ENCODE measurements around the gene LRRC71. TPM values are rescaled to one million over a fixed set of nuclear protein-coding genes. Genes with fewer than 3 reads are reported as not detected.

LRRC71 gene
- total RNA-seq, 1 experiment from 2014 or later, result not detected

DNA sequence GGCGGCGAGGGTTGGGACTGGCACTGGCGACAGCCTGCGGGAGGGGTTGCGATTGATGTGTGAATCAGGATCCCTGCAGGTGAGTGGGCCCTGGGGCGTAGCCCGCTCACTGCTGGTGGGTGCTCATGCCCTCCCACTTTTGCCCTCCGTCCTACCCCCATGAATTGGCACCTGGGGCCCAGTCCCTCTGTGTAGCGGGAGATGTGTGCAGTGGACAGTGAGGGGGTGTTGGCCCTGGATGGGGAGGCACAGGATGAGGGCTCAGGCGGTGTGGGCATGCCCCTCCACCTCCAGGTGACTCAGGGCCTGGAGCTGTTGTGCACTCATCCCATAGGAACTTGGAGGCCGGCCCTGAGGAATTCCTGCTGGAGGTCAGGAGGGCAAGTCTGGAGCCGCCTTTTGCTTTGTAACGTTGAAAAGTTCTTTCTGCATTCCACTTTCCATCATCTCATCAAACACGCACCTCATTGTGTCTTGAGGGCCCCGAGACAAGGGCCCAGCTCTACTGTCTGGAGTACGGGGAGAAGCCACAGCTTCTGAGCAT, 23.9 kb upstream of the LRRC71 start:
- intact Hi-C loops (cut with micrococcal nuclease), result loop anchor here (1.0 kb wide), 1 partner anchor 30 kb away; no protein-coding TSS in a partner anchor
- ChIA-PET CTCF (interaction anchor here (1.0 to 17.6 kb wide), 7 partner anchors 10 to 207 kb away, joined by 3 to 363 read pairs (median 8); partner anchors contain the start of genes LRRC71 and NTRK1), POLR2A (interaction anchor here (0.8 to 1.2 kb wide), 6 partner anchors 26 to 186 kb away, joined by 3 to 5 read pairs (median 3); partner anchors contain the start of genes ISG20L2, METTL25B and MRPL24)
- Mint-ChIP-seq H3K9me3 (ENCODE audit: unreplicated experiment) (no peaks in the 10 kb centered on the region), H3K36me3 (ENCODE audit: insufficient read depth, unreplicated experiment) (no peaks in the 10 kb centered on the region), H3K4me3 (ENCODE audit: unreplicated experiment) (peak overlapping the region; percentile 6), H3K27me3 (ENCODE audit: insufficient read depth, unreplicated experiment) (no peaks in the 10 kb centered on the region), H3K4me1 (ENCODE audit: insufficient read depth, unreplicated experiment) (peaks cover 41% of the 10 kb centered on the region), H3K27ac (ENCODE audit: low read depth, unreplicated experiment) (peak overlapping the region; percentile 65)
- no TSS peak for BruUV-seq (replicated peaks)
- peak; percentile 94 for DNase-seq (ENCODE audit: unreplicated experiment)
- TF ChIP-seq, protein P1, sequence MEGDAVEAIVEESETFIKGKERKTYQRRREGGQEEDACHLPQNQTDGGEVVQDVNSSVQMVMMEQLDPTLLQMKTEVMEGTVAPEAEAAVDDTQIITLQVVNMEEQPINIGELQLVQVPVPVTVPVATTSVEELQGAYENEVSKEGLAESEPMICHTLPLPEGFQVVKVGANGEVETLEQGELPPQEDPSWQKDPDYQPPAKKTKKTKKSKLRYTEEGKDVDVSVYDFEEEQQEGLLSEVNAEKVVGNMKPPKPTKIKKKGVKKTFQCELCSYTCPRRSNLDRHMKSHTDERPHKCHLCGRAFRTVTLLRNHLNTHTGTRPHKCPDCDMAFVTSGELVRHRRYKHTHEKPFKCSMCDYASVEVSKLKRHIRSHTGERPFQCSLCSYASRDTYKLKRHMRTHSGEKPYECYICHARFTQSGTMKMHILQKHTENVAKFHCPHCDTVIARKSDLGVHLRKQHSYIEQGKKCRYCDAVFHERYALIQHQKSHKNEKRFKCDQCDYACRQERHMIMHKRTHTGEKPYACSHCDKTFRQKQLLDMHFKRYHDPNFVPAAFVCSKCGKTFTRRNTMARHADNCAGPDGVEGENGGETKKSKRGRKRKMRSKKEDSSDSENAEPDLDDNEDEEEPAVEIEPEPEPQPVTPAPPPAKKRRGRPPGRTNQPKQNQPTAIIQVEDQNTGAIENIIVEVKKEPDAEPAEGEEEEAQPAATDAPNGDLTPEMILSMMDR (IDR thresholded peaks at IDR 0.05; ENCODE audit: unreplicated experiment), result no peak

DNA sequence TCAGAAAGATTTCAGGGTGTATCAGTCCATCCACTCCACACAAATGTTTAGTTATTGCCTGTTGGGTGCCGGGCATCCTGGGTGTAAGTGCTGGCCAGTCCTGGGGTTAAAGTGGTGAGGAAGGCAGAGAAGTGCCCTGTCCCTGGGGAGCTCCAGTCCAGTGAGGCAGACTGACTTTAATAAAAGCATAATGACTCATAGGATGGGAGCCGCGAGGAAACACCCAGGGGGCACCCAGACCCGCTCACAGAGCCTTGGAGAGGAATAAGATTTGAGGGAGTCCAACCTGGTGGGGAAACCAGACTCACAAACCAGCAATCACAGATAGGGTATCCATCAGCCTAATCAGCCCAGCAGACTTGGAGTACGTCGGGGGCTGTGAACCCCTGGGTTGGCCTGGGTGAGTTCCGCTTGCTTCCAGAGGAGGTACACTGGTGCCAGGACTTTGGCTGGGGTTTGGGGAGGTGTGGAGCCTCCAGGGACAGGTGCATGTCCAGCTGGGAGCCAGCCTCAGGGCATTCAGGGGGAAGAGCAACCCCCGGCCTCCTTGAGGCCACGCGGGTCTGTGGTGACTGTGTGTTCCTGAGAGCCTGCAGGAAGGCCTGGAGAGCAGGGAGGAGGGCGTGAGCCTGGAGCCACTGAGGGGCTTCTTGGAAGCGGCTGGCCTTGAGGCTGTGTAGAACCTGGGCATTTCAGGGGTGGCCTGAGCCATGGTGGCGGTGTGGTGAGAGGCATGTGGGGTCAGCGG, 23.2 kb upstream of the LRRC71 start:
- Mint-ChIP-seq H3K36me3 (ENCODE audit: insufficient read depth, unreplicated experiment) (no peaks in the 10 kb centered on the region), H3K27ac (ENCODE audit: low read depth, unreplicated experiment) (peak overlapping the region; percentile 65), H3K4me1 (ENCODE audit: insufficient read depth, unreplicated experiment) (peaks cover 41% of the 10 kb centered on the region), H3K9me3 (ENCODE audit: unreplicated experiment) (no peaks in the 10 kb centered on the region), H3K4me3 (ENCODE audit: unreplicated experiment) (peak overlapping the region; percentile 6), H3K27me3 (ENCODE audit: insufficient read depth, unreplicated experiment) (no peaks in the 10 kb centered on the region)
- DNase-seq (ENCODE audit: unreplicated experiment), result peak; percentile 81
- intact Hi-C loops (cut with micrococcal nuclease), result no loop called here
- TF ChIP-seq, protein P1 (IDR thresholded peaks at IDR 0.05; ENCODE audit: unreplicated experiment), result no peak
- BruUV-seq (replicated peaks), result no TSS peak
- CTCF ChIA-PET, result interaction anchor here (0.5 to 17.6 kb wide), 11 partner anchors 7 to 262 kb away, joined by 3 to 363 read pairs (median 4); partner anchors contain the start of genes LRRC71 and NTRK1
- POLR2A ChIA-PET, result interaction anchor here (0.6 to 1.2 kb wide), 7 partner anchors 26 to 280 kb away, joined by 3 to 5 read pairs (median 3); partner anchors contain the start of genes ISG20L2, METTL25B and MRPL24

DNA sequence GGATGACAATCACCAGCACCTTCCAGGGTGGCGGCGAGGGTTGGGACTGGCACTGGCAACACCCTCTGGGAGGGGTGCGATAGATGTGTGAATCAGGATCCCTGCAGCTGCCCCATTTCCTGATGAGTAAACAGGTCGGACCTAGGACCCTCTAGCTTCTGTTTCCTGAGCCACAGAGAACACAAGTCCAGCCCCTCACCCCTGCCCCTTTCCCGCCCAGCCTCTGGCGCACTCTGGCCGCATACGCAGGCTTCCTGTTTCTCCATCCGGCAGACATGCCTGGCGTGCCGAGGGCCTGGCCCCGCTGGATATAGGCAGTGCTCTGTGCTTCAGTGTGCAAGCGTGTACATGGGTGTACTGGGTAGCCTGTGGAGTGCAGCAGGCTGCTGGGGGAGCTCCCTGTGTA, 22.3 kb upstream of the LRRC71 start:
- DNase-seq (ENCODE audit: unreplicated experiment), result peak; percentile 23
- Mint-ChIP-seq H3K4me3 (ENCODE audit: unreplicated experiment) (no peak overlapping the region), H3K27ac (ENCODE audit: low read depth, unreplicated experiment) (peak overlapping the region; percentile 65), H3K36me3 (ENCODE audit: insufficient read depth, unreplicated experiment) (no peaks in the 10 kb centered on the region), H3K9me3 (ENCODE audit: unreplicated experiment) (no peaks in the 10 kb centered on the region), H3K27me3 (ENCODE audit: insufficient read depth, unreplicated experiment) (no peaks in the 10 kb centered on the region), H3K4me1 (ENCODE audit: insufficient read depth, unreplicated experiment) (peaks cover 41% of the 10 kb centered on the region)
- TF ChIP-seq, protein P1 (IDR thresholded peaks at IDR 0.05; ENCODE audit: unreplicated experiment), result no peak
- intact Hi-C loops (cut with micrococcal nuclease), result no loop called here
- no TSS peak for BruUV-seq (replicated peaks)
- ChIA-PET CTCF (interaction anchor here (0.6 to 17.6 kb wide), 8 partner anchors 8 to 241 kb away, joined by 3 to 363 read pairs (median 7); partner anchors contain the start of genes LRRC71 and NTRK1), POLR2A (interaction anchor here (0.6 kb wide), 1 partner anchor 28 kb away, joined by 3 read pairs; no protein-coding TSS in a partner anchor)
